ELF-1 (cell line): Measurements from ENCODE around the gene MT1B.

Experiments used
- DNase-seq: peaks from one replicate; pipeline ENCODE4 v3.0.0-alpha.2; 2016; ENCODE audit warnings: low read depth, low spot score

Gene MT1B

DNA sequence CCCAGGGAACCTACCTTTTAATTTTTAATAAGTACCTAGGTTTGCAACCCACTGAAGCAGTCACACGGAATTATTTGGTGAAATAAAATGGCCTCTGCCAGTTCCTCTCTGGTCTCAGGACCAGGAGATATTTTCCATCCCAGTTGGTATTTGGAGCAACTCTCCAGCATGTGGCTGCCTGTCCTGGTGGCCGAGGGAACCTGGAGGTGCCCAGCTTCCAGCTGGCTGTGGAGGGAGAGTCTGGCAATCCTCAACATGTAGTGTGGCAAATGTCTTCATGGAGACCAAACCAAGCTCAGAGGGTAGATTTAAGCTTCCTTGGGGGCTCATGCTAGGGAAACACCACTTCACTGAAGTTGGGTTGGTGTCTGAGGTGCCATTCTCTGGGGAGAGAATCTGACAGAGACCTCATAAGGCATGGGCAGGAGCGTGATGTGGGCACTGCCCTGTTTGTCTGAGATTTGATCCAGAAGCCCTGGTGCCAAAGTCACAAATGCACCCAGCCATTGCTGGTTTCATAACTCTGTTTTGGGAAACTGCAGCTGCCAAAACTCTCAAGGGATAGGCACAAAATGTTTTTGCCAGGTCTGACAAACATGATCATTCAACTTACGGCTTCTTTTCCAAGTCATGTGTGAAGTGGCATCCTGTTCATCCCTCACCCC, 33.4 kb downstream of the MT1B start:
- DNase-seq: no peak

DNA sequence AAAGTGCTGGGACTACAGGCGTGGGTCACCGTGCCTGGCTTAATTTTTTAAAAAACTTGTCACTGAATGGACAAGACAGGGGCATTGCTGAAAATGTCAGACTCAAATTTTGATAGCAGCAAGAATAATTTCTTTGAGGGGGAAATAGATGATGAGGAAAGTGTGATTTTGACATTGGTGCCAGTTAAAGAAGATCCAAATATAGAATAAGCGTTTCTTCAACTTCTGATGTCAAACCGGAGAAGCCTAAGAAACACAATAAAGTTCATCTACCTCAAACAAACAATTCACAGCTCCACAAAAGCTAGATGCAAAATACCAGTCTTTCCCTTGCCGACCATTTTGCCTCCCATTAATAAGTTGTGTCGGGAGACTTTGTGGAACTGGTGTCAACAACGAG, 35.1 kb downstream of the MT1B start:
- DNase-seq: no peak

DNA sequence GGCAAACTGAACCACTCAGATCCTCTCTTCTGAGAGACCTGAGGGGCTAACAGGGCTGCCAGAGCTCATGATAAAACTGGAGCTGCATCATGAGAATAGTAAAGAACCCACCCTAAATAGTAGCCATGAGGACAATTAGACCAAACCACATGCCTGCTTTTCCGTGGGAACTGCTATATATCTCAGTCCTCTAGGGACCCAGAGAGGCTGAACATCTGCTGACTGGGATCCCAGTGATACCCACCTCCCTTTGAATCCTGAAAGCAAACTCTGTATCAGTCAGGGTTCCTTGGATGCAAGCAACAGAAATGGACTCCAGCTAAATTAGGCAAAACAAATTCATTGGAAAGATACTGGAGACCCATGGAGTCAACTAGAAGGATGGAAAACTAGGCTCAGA, 37.1 kb downstream of the MT1B start:
- DNase-seq: no peak

DNA sequence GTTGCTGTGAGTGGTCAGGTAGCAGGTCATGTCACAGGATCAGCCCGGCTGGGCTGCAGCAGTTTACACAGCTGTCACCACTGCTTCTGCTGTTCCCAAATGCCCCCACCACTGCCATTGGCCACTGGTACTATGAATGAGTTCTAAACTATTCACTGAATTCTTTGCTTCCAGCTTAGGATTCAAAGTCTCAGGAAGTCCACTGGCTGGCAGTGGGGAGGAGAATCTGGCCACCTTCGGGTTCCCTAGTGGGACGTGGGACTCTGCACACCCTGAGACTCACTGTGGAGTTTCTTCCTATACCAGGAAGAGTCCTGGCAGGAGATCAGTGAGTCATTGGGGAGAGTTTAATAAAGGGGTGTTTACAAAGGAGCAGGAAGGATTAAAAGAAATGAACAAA, 37.5 kb downstream of the MT1B start:
- DNase-seq: no peak

DNA sequence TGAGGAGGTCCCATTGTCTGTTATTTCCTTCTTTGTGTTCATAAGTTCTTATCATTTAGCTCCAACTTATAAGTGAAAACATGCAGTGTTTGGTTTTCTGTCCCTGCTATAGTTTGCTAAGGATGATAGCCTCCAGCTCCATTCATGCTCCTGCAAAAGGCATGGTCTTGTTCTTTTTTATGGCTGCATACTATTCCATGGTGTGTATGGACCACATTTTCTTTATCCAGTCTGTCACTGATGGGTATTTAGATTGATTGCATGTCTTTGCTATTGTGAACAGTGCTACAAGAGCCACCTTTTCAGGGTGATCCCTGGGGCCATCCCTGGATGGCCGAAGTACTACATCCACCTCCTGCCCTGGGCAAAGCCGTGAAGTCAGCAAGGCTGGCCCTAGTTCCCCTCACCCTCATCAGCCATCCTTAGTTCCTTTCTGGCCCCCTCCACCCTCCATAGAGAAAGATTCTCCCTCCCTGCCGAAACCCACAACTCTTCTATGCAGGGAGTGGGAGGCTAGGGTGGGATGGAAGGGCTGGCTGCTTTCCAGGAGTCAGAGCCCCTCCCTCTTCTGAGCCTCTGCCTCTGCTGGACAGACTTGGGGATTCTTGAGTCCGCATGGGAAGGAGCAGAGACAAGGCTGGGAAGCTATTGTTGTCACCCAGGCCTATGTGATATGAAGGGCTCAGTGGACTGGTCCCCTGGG, 38.9 kb downstream of the MT1B start:
- no peak for DNase-seq

DNA sequence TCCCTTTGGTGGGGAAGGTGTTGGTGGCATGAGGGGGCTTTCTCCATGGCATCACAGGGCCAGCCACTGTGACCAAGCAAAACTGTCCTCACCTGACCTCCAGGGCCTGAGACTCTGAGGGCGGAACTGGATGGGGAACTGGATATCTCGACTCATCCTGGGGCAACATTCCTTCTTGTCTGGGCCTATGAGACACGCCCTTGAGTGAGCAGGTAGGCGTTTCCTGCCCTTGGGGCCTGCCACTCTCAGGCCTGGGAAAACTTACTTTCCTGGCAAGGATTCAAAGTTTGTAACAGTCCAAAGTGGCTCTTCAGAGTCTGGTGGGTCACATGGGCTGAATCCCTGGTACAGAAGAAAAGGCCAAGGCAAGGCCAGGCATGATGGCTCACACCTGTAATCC, 40.2 kb downstream of the MT1B start:
- peak; percentile 96 for DNase-seq

DNA sequence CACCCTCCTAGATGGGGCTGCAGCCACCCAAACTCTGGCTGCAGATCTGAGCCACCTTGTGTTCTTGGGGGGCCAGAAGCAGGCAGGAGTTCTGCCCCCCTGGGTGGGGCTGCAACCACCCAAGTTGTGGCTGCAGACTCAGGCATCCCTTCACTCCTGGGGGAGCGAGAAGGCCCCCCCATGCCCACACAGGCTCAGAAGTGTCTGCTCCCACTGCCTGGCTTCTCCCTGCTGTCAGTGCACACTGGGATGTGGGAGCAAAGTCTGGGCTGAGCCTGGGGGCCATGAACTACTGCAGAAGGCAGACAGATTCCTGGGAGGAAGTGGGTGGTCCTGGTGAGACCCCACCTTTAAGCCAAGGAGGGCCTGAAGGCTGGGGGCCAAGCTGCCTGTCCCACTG, 43.6 kb downstream of the MT1B start:
- DNase-seq: no peak

DNA sequence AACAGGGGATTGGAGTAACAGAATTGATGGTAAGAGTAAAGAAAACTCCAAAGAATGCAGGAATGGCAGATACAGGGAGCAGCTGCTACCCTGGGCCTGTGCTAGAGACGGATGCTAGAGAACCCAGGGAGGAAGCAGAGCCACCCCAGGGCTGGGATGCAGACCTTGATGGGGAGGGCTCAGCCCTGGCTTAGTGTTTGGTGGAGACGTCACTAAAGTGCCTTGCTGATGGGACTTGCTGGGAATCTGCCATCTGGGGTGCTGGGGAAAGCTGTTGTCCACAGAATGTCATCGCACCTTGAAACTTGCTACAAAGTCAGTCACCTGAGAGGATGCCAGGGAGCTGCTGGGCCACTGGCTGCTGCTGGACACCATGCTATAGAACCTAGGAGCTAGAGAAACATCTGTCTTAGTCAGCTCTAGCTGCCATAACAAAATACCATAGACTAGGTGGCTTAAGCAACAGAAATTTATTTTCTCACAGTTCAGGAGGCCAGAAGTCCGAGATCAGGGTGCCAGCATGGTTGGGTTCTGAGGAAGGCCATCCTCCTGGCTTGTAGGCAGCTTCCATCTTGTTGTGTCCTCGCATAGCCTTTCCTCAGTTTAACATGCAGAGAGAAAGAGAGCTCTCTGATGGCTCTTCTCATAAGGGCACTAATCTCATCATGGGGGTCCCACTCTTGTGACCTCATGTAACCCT, 45.9 kb downstream of the MT1B start:
- DNase-seq: no peak

DNA sequence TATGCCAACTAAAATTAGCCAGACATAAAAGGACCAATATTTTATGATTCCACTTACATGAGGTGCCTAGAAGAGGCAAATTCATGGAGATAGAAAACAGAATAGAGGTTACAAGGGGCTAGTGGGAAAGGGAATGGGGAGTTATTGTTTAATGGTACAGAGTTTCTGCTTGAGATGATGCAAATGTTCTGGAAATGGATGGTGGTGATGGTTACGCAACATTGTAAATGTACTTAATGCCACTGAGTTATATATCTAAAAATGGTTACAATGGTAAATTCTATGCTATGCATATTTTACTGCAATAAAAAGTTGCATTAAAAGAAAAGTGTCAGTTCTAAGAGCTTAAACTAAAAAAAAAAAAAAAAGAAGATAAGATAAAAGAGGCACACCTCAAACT, 48.5 kb downstream of the MT1B start:
- DNase-seq: no peak

DNA sequence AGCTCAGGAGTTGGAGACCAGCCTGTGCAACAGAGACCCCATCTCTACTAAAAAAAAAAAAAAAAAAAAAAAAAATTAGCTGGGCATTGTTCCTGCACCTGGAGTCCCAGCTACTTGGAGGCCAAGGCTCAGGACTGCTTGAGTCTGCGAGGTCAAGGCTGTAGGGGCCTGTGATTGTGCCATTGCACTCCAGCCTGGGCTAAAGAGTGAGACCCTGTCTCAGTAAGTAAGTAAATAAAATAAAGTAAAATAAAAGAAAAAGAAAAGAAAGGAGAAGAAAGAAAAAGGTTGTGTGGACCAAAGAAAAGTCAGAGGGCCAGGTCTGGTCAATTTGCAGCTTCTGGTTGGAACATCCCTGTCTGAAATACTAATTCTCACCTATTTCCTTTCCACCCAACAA, 48.9 kb downstream of the MT1B start:
- DNase-seq: no peak

DNA sequence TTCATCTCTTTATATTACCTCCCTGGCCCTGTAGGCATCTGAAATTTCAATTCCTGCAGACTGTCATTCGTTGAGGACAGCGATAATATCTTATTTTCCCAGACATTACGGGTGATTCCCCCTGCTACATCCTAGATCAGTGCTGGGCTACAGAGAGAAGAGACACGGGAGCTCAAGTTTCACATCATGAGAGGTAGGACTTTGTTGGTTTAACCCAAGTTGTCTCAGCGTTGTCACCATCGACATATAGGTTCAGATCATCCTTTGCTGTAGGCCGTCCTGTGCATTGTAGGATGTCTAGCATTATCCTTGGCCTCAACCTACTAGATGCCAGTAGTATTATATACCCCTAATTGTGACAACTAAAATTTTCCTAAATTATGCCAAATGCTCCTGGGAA, 49.8 kb downstream of the MT1B start:
- DNase-seq: no peak
